Sigmoid colon (tissue), 7 donors: ENCODE data around the gene PSMC1. TPM values are rescaled to one million over a fixed set of nuclear protein-coding genes. Genes with fewer than 3 reads are reported as not detected.
"Not testable (repeated sequence)": the region's sequence is repeated elsewhere in the genome, so short reads cannot be mapped to it uniquely, and the experiment has no call there.

Source experiments
- DNase-seq: peaks from one replicate; pipeline ENCODE4 v3.0.0-alpha.2; 2019
- H3K27ac ChIP-seq, 4 donors: fragments of 200-600 bp; sonication (generic); one replicate each; pipeline ENCODE4 v1.5.1; 2016 to 2019; ENCODE audit warnings: mild to moderate bottlenecking in 1 of 4
- H3K27me3 ChIP-seq, 3 donors: fragments of 200-600 bp; sonication (generic); one replicate each; pipeline ENCODE4 v1.5.1; 2019; ENCODE audit warnings: mild to moderate bottlenecking in 1 of 3
- H3K36me3 ChIP-seq, 4 donors: fragments of 200-600 bp; sonication (generic); one replicate each; pipeline ENCODE4 v1.5.1; 2016 to 2019
- H3K4me1 ChIP-seq, 4 donors: fragments of 200-600 bp; sonication (generic); one replicate each; pipeline ENCODE4 v1.5.1; 2017 to 2019
- H3K4me3 ChIP-seq, 4 donors: fragments of 200-600 bp; sonication (generic); one replicate each; pipeline ENCODE4 v1.5.1; 2017 to 2019; ENCODE audit warnings: mild to moderate bottlenecking in 2 of 4, moderate library complexity in 1 of 4
- H3K9me3 ChIP-seq, 4 donors: fragments of 200-600 bp in 3 of 4; sonication (generic) in 3 of 4; one replicate each; pipeline versions ENCODE4 v1.5.1 to v1.6.1; 2013 to 2019
- CTCF ChIP-seq, 4 experiments: fragments of 450-650 bp in 3 of 4; fragments of 200-600 bp in 1 of 4; IDR thresholded peaks; one replicate each; pipeline ENCODE4 v1.5.1; 2016 to 2019; ENCODE audit warnings: antibody characterized with exemption in 4 of 4, mild to moderate bottlenecking in 3 of 4, moderate library complexity in 2 of 4
- EP300 ChIP-seq, 4 donors: sonication (generic); formaldehyde crosslinking; IDR thresholded peaks; one replicate each; pipeline ENCODE4 v1.6.1; 2017; ENCODE audit warnings: antibody characterized with exemption in 4 of 4
- POLR2A ChIP-seq, 2 donors: fragments of 450-650 bp; IDR thresholded peaks; one replicate each; pipeline ENCODE4 v1.6.1; 2016; ENCODE audit warnings: antibody characterized with exemption in 2 of 2, mild to moderate bottlenecking in 2 of 2, moderate library complexity in 2 of 2
- POLR2AphosphoS5 ChIP-seq, 4 donors: sonication (generic); formaldehyde crosslinking; IDR thresholded peaks; one replicate each; pipeline ENCODE4 v1.6.1; 2017; ENCODE audit warnings: antibody characterized with exemption in 4 of 4
- WGBS, 2 donors: extraction: QIAGEN DNeasy Blood & Tissue Kit; methylation state at CpG; one replicate each; pipeline ENCODE4 v1.1.7; 2013; 5-methylcytosine and 5-hydroxymethylcytosine counted together
- intact Hi-C: fragments of 100-400 bp; cut with DNase I; formaldehyde crosslinking; loops from one replicate; pipeline ENCODE4 v1.15.1; 2023
- polyA plus RNA-seq, 3 donors: library from polyadenylated mRNA; stranded (reverse); fragments of 200-250 nt; gene quantifications; one replicate each; pipeline ENCODE4 v1.2.3, GENCODE V29; 2013
- total RNA-seq, 4 donors: library from RNA; depleted of rRNA; stranded (reverse); fragments of >200 nt; gene quantifications; one replicate each; pipeline ENCODE4 v1.1.0, GENCODE V29; 2016
- donor health status: healthy with polysubstance abuse.
- donor health status: Bipolar disorder and iron deficiency.
- donor health status: healthy.

The PSMC1 gene
- total RNA-seq (100 to 1,000 TPM in 3 of 4 donors, 10 to 100 TPM in 1; 67.3 to 160 (median 147) TPM), polyA plus RNA-seq (100 to 1,000 TPM; 102 to 176 (median 116) TPM)

- Histone ChIP-seq H3K9me3 (no peaks in the 10 kb centered on the region), H3K27me3 (peaks cover 0 to 5% (median 0%) of the 10 kb centered on the region in 3 donors), H3K27ac (peak within 1 kb of the TSS; percentile 74 to 87 (median 80)), H3K36me3 (peaks cover 0 to 25% (median 18%) of the 10 kb centered on the region in 4 donors), H3K4me3 (peak within 1 kb of the TSS; percentile 77 to 99 (median 86)), H3K4me1 (peaks cover 0 to 20% (median 14%) of the 10 kb centered on the region in 4 donors)
- no peak for TF ChIP-seq CTCF (IDR thresholded peaks at IDR 0.05)
- TF ChIP-seq EP300 (IDR thresholded peaks at IDR 0.05), result peak in 1 of 4 donors; percentile 33
- peak in 1 of 2 donors; percentile 19 for TF ChIP-seq POLR2A (IDR thresholded peaks at IDR 0.05)
- TF ChIP-seq POLR2AphosphoS5 (IDR thresholded peaks at IDR 0.05), result peak; percentile 77 to 94 (median 88)
- intact Hi-C loops, result no loop called here
- 0 to 1% methylated on average over 55 of the region's 55 CpGs for WGBS, 2 donors
- DNase-seq, result peak; percentile 95
These were observed at the start of gene PSMC1 for GRCh38 chr14:90256354-90257131. Gene PSMC1 (plus strand): TSS chr14:90256553. CDS start chr14:90256598, 45 bp downstream.

DNA sequence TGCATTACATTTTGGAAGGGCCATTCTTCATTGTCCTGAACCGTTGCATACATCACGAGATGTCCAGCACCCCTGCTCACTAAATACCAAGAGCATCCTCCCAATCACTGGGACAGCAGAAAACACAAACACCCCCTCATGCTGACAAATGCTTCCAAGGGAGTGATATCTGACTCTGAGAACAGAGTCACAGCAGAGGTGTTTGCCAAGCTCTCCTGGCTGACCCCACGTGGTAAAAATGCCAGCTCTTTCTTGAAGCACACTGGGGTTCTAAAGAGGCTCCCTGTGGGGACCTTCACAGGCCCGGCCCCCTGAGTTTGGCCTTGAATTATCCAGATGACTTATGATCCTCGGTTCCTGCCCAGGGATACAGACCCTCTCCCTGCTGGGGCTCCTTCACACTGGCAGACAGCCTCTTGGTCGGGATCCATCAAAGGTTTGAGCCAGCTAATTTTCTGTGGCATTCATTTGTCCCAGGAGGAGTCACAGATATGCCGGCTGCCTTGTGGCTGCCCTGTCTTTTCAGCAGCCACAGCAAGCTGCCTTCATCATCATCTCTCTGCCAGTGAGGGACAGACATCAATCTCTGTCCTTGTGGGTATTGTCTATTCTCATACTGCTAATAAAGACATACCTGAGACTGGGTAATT is 43.1 kb upstream of the PSMC1 start:
- no peaks in the 10 kb centered on the region for H3K27me3 ChIP-seq
- 86% methylated on average over 7 of the region's 7 CpGs for WGBS, 2 donors
- no peaks in the 10 kb centered on the region for H3K36me3 ChIP-seq
- DNase-seq, result no peak
- H3K4me3 ChIP-seq, result no peak overlapping the region
- intact Hi-C loops, result no loop called here
- no peak overlapping the region for H3K27ac ChIP-seq
- no peaks in the 10 kb centered on the region for H3K9me3 ChIP-seq
- no peak for TF ChIP-seq CTCF (IDR thresholded peaks at IDR 0.05)
- no peak for TF ChIP-seq POLR2AphosphoS5 (IDR thresholded peaks at IDR 0.05)
- no peak for TF ChIP-seq POLR2A (IDR thresholded peaks at IDR 0.05)
- no peak for TF ChIP-seq EP300 (IDR thresholded peaks at IDR 0.05)
- H3K4me1 ChIP-seq, result no peaks in the 10 kb centered on the region

- Histone ChIP-seq H3K9me3 (peaks cover 0 to 3% (median 0%) of the 10 kb centered on the region in 4 donors), H3K27ac (no peak overlapping the region), H3K4me3 (no peak overlapping the region), H3K36me3 (no peaks in the 10 kb centered on the region), H3K4me1 (no peaks in the 10 kb centered on the region), H3K27me3 (no peaks in the 10 kb centered on the region)
- intact Hi-C loops, result no loop called here
- no peak for DNase-seq
- TF ChIP-seq POLR2A (IDR thresholded peaks at IDR 0.05), result no peak
- TF ChIP-seq EP300 (IDR thresholded peaks at IDR 0.05), result no peak
- TF ChIP-seq CTCF (IDR thresholded peaks at IDR 0.05), result no peak
- no peak for TF ChIP-seq POLR2AphosphoS5 (IDR thresholded peaks at IDR 0.05)
- 82 to 85% methylated on average over 4 of the region's 4 CpGs for WGBS, 2 donors
These were observed 27.9 kb upstream of the PSMC1 start for GRCh38 chr14:90228478-90228877.

GRCh38 chr14:90229942-90230341 is 26.4 kb upstream of the PSMC1 start:
- intact Hi-C loops, H3K27ac ChIP-seq, H3K36me3 ChIP-seq, DNase-seq, H3K27me3 ChIP-seq, H3K9me3 ChIP-seq, H3K4me1 ChIP-seq, H3K4me3 ChIP-seq: not testable (repeated sequence)
- 98 to 99% methylated on average over 1 of the region's 1 CpG for WGBS, 2 donors
